Measurements from ENCODE around the gene TP53I11. TPM values are rescaled to one million over a fixed set of nuclear protein-coding genes. Genes with fewer than 3 reads are reported as not detected.

TP53I11 gene
- total RNA-seq, 1 experiment from 2014 or later = 94.2 TPM

DNA sequence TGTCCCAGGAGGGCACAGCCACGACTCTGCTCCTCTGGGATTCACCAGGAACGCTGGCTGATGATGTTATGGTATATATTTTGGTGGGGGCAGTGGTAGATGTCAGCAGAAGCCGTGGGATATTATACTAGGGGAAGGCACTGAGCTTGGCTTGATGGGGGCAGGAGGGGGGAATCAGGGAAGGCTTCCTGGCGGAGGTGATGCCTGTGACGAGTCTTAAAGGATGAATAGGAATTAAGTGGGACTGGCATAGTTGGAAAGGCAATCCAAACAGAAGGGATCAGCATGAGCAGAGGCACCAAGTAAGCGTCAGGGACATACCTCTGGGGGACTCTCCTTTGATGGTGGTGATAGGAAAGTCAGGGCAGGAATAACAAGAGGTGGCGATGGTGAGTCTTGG lies 47.6 kb downstream of the TP53I11 start:
- Histone ChIP-seq H2AK5ac (ENCODE audit: insufficient read length, low read length) (no peak overlapping the region), H2BK20ac (ENCODE audit: low read depth, low read length, poor library complexity, severe bottlenecking) (no peak overlapping the region), H4K8ac (replicated peaks; ENCODE audit: insufficient read length, low read depth, low read length) (no peak overlapping the region), H2BK12ac (ENCODE audit: insufficient read length, low read depth, low read length) (no peak overlapping the region), H4K20me1 (ENCODE audit: control insufficient read depth, insufficient read depth, insufficient read length) (no peaks in the 10 kb centered on the region), H3K23me2 (ENCODE audit: insufficient read length, low read depth, low read length, poor library complexity, severe bottlenecking) (no peaks in the 10 kb centered on the region), H3K4ac (ENCODE audit: low read depth, low read length) (no peak overlapping the region), H3K27ac (ENCODE audit: insufficient read length, low read depth, low read length) (no peak overlapping the region), H4K91ac (ENCODE audit: insufficient read length, low read depth, low read length) (no peak overlapping the region), H3K9ac (ENCODE audit: extremely low read depth, insufficient read length, low read length) (no peak overlapping the region), H3K9me3 (ENCODE audit: control insufficient read depth, low read depth, low read length) (no peaks in the 10 kb centered on the region), H3K4me1 (ENCODE audit: insufficient read depth, low read length) (peaks cover 6% of the 10 kb centered on the region; the same call in 1 of the 2 replicates), H2BK15ac (ENCODE audit: low read depth, low read length) (no peak overlapping the region), H2BK120ac (ENCODE audit: low read depth, low read length, poor library complexity, severe bottlenecking) (no peak overlapping the region), H3K23ac (ENCODE audit: insufficient read length, low read depth, low read length) (no peak overlapping the region), H3K56ac (ENCODE audit: insufficient read length, low read depth, low read length) (no peak overlapping the region), H3K18ac (ENCODE audit: insufficient read length, low read depth, low read length) (no peak overlapping the region), H3K14ac (ENCODE audit: insufficient read depth, low read length) (no peak overlapping the region), H3K27me3 (ENCODE audit: insufficient read depth, low read length) (no peaks in the 10 kb centered on the region), H4K5ac (ENCODE audit: insufficient read length, low read depth, low read length) (no peak overlapping the region), H2BK5ac (ENCODE audit: insufficient read length, low read length) (no peak overlapping the region), H3T11ph (ENCODE audit: low read length) (no peak overlapping the region), H2AFZ (ENCODE audit: low read length) (no peak overlapping the region), H3K4me2 (ENCODE audit: insufficient read depth, insufficient read length, low read length) (no peak overlapping the region), H3K79me2 (ENCODE audit: insufficient read depth, low read length) (no peaks in the 10 kb centered on the region), H3K79me1 (ENCODE audit: insufficient read depth, low read depth, low read length, poor library complexity, severe bottlenecking) (no peaks in the 10 kb centered on the region)
- peaks cover 7 to 11% (median 8%) of the 10 kb centered on the region in 3 experiments; a peak in 4 of 7 replicates for H3K36me3 Mint-ChIP-seq (ENCODE audit: insufficient read depth in 1 of 3, low read depth in 3 of 3)
- H3K4me3 Mint-ChIP-seq = no peak overlapping the region
- peak overlapping the region in 1 of 3 experiments; percentile 67; a peak in 1 of 7 replicates for H3K27ac Mint-ChIP-seq
- H3K4me1 Mint-ChIP-seq = peaks cover 34 to 45% of the 10 kb centered on the region in 2 experiments
- H3K27me3 Mint-ChIP-seq (ENCODE audit: low read depth) = peaks cover 2% of the 10 kb centered on the region; the same call in 1 of the 2 replicates
- no peak for TF ChIP-seq CTCF (conservative IDR thresholded peaks at IDR 0.05)
- no CpG with 5 or more reads among the region's 7 CpGs for WGBS (ENCODE audit: extremely low coverage, insufficient read length, low lambda C conversion rate)
- H3K9me3 Mint-ChIP-seq = peaks cover 10 to 13% of the 10 kb centered on the region in 2 experiments; a peak in 3 of 5 replicates
- no peak for DNase-seq
